DOHH2 (cell line): ENCODE measurements around the gene STK17A.
A peak's percentile ranks its signal among the peaks of the same experiment; 100 is the strongest.
"Not testable (repeated sequence)": the region's sequence is repeated elsewhere in the genome, so short reads cannot be mapped to it uniquely, and the experiment has no call there.

Source experiments
- H3F3A ChIP-seq: fragments of 200-600 bp; sonication (generic), shearing (Covaris generic); 2 replicates; pipeline ENCODE4 v1.6.0; 2016; ENCODE audit warnings: antibody characterized with exemption, mild to moderate bottlenecking; ENCODE audit not compliant: control insufficient read depth, insufficient read depth
- H3K27ac ChIP-seq: fragments of 200-600 bp; sonication (generic); 2 replicates; pipeline ENCODE4 v1.5.1; 2014; ENCODE audit warnings: low read depth, mild to moderate bottlenecking, low read length, moderate library complexity
- H3K27me3 ChIP-seq: fragments of 200-600 bp; sonication (generic); 2 replicates; pipeline ENCODE4 v1.6.1; 2014; ENCODE audit warnings: mild to moderate bottlenecking, low read length, mixed read lengths; ENCODE audit not compliant: control insufficient read depth
- H3K36me3 ChIP-seq: fragments of 200-600 bp; sonication (generic); 2 replicates; pipeline ENCODE4 v1.6.1; 2014; ENCODE audit warnings: mild to moderate bottlenecking, low read length, moderate library complexity, mixed read lengths; ENCODE audit not compliant: control insufficient read depth
- H3K4me1 ChIP-seq: fragments of 200-600 bp; sonication (generic); 2 replicates; pipeline ENCODE4 v1.6.1; 2014; ENCODE audit warnings: mild to moderate bottlenecking, low read length, mixed read lengths; ENCODE audit not compliant: control insufficient read depth
- H3K4me2 ChIP-seq: fragments of 200-600 bp; sonication (generic); 2 replicates; pipeline ENCODE4 v1.6.0; 2014; ENCODE audit warnings: mild to moderate bottlenecking, low read length, moderate library complexity
- H3K4me3 ChIP-seq: fragments of 200-600 bp; sonication (generic); 2 replicates; pipeline ENCODE4 v1.5.1; 2014; ENCODE audit warnings: mild to moderate bottlenecking, low read length, mixed read lengths
- H3K79me2 ChIP-seq: fragments of 200-600 bp; sonication (generic); 2 replicates; pipeline ENCODE4 v1.6.1; 2014; ENCODE audit warnings: mild to moderate bottlenecking, low read length, mixed read lengths; ENCODE audit not compliant: control insufficient read depth
- H3K9me2 ChIP-seq: fragments of 200-600 bp; sonication (generic); replicated peaks from 2 replicates; pipeline ENCODE4 v1.6.1; 2014; ENCODE audit warnings: mild to moderate bottlenecking, low read length, mixed read lengths; ENCODE audit not compliant: control insufficient read depth
- H3K9me3 ChIP-seq: fragments of 200-600 bp; sonication (generic); 2 replicates; pipeline ENCODE4 v1.6.1; 2014; ENCODE audit warnings: antibody characterized with exemption, low read length, mixed read lengths; ENCODE audit not compliant: control insufficient read depth, insufficient read depth
- H4K20me1 ChIP-seq: fragments of 200-600 bp; sonication (generic); 2 replicates; pipeline ENCODE4 v1.6.0; 2014; ENCODE audit warnings: low read depth, mild to moderate bottlenecking, antibody characterized with exemption, low read length, moderate library complexity; ENCODE audit not compliant: control insufficient read depth, insufficient read depth
- EZH2phosphoT487 ChIP-seq: fragments of 200-600 bp; sonication (generic); IDR thresholded peaks from 2 replicates; pipeline ENCODE4 v1.6.1; 2017; ENCODE audit warnings: borderline replicate concordance, mild to moderate bottlenecking, antibody characterized with exemption, low read length, moderate library complexity, mixed read lengths
- TF ChIP-seq, protein P1 (sequence below): fragments of 200-600 bp; sonication (generic); IDR thresholded peaks from one replicate; pipeline ENCODE4 v1.5.1; 2014; ENCODE audit warnings: antibody characterized with exemption, mild to moderate bottlenecking, low read depth, low read length; ENCODE audit not compliant: poor library complexity, severe bottlenecking

STK17A gene

DNA sequence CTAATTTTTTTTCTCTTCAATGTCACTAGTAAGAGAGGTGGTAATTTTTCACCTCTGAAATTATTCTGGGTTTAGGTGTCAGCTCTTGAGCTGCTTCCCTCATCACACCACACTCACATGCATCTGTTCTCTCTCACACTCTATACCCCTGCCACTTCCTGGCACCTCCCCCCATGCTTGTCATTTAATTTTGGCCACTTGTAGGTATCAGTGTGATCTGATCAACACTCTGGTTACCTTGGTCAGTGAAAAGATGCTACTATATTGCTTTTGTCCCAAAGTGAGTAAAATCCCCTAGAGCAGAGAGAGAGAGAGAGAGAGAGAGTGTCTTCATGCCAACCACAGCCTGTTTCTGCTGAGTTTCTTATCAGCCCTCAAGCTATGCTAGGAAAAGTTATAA is 42.5 kb downstream of the STK17A start:
- peaks cover 77% of the 10 kb centered on the region for H3K4me1 ChIP-seq
- TF ChIP-seq, protein P1, sequence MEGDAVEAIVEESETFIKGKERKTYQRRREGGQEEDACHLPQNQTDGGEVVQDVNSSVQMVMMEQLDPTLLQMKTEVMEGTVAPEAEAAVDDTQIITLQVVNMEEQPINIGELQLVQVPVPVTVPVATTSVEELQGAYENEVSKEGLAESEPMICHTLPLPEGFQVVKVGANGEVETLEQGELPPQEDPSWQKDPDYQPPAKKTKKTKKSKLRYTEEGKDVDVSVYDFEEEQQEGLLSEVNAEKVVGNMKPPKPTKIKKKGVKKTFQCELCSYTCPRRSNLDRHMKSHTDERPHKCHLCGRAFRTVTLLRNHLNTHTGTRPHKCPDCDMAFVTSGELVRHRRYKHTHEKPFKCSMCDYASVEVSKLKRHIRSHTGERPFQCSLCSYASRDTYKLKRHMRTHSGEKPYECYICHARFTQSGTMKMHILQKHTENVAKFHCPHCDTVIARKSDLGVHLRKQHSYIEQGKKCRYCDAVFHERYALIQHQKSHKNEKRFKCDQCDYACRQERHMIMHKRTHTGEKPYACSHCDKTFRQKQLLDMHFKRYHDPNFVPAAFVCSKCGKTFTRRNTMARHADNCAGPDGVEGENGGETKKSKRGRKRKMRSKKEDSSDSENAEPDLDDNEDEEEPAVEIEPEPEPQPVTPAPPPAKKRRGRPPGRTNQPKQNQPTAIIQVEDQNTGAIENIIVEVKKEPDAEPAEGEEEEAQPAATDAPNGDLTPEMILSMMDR: no peak
- TF ChIP-seq EZH2phosphoT487: no peak
- H4K20me1 ChIP-seq: no peaks in the 10 kb centered on the region
- H3K36me3 ChIP-seq: peaks cover 93% of the 10 kb centered on the region
- H3K9me3 ChIP-seq: no peaks in the 10 kb centered on the region
- H3K9me2 ChIP-seq: no peaks in the 10 kb centered on the region
- H3F3A ChIP-seq: peaks cover 34% of the 10 kb centered on the region
- peaks cover 92% of the 10 kb centered on the region for H3K79me2 ChIP-seq
- H3K4me3 ChIP-seq: peak overlapping the region; percentile 44
- peak overlapping the region; percentile 64 for H3K4me2 ChIP-seq
- H3K27ac ChIP-seq: peak overlapping the region; percentile 70
- no peaks in the 10 kb centered on the region for H3K27me3 ChIP-seq

DNA sequence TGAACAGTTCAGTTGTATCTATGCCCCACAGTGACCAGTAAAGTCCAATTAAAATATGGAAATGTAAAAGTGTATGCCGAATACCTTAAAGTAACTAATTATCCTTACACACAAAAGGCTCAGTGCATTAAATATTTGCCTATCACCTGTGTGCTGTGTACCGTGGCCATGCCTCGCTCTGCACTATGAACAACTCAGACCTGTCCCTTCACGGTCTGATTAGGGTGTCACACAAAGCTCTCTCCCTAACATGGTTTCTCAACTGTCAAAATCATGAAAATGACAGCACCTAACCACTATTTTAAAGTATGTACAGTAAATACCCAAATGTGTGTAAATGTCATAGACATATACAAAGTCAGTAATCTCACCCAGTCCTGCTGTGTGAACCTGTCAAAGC is 43.1 kb downstream of the STK17A start:
- H3K27ac ChIP-seq: peak overlapping the region; percentile 70
- H3K9me3 ChIP-seq: no peaks in the 10 kb centered on the region
- H3K4me2 ChIP-seq: peak overlapping the region; percentile 64
- peaks cover 34% of the 10 kb centered on the region for H3F3A ChIP-seq
- peaks cover 93% of the 10 kb centered on the region for H3K79me2 ChIP-seq
- H3K36me3 ChIP-seq: peaks cover 94% of the 10 kb centered on the region
- no peak for TF ChIP-seq EZH2phosphoT487
- TF ChIP-seq, protein P1: no peak
- peaks cover 72% of the 10 kb centered on the region for H3K4me1 ChIP-seq
- no peaks in the 10 kb centered on the region for H3K27me3 ChIP-seq
- H3K9me2 ChIP-seq: no peaks in the 10 kb centered on the region
- H4K20me1 ChIP-seq: no peaks in the 10 kb centered on the region
- peak overlapping the region; percentile 44 for H3K4me3 ChIP-seq

DNA sequence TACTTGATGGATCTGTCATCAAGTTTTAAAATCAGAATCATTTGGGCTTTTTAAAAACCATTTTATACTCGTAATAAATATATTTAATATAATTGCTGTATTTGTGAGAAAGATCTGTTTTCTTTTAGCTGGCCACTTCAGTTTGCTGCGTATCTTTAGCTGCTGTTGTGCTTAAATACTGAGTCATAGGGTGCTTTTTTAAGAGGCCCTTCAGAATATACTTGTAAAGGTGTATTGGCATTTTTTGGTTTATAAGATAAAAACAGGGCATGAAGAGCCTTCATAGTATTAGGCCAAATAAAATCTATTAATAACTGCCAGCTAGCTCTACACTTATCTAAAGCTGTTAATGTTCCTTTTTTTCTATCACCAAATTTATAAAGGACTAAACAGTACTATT is 43.8 kb downstream of the STK17A start:
- peaks cover 95% of the 10 kb centered on the region for H3K36me3 ChIP-seq

DNA sequence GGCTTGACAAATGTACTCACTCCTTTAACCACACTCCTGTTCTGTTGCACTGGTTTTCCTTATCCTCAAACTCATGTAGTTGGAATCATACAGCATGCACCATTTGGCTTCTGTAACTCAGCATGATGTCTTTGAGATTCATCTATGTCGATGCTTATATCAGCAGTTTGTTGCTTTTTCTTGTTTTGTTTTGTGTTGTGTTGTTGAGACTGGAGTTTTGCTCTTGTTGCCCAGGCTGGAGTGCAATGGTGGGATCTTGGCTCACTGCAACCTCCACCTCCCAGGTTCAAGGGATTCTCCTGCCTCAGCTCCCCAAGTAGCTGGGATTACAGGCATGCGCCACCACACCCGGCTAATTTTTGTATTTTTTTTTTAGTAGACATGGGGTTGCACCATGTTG is 44.9 kb downstream of the STK17A start:
- H3K4me2 ChIP-seq, H3K27me3 ChIP-seq, H3K9me2 ChIP-seq, H3K4me3 ChIP-seq, H3K9me3 ChIP-seq, H4K20me1 ChIP-seq, H3K27ac ChIP-seq: not testable (repeated sequence)
- peaks cover 88% of the 10 kb centered on the region for H3K79me2 ChIP-seq
- peaks cover 96% of the 10 kb centered on the region for H3K36me3 ChIP-seq
- H3K4me1 ChIP-seq: peaks cover 59% of the 10 kb centered on the region
- H3F3A ChIP-seq: peaks cover 34% of the 10 kb centered on the region

More for the DNA sequence above, 43.8 kb downstream of the STK17A start:
- peaks cover 90% of the 10 kb centered on the region for H3K79me2 ChIP-seq
- no peak overlapping the region for H3K4me2 ChIP-seq
- H3K9me2 ChIP-seq: no peaks in the 10 kb centered on the region
- H3K4me3 ChIP-seq: no peak overlapping the region
- H3K27ac ChIP-seq: peak overlapping the region; percentile 70
- H3K4me1 ChIP-seq: peaks cover 65% of the 10 kb centered on the region
- TF ChIP-seq EZH2phosphoT487: no peak
- TF ChIP-seq, protein P1: no peak
- peaks cover 34% of the 10 kb centered on the region for H3F3A ChIP-seq
- H3K27me3 ChIP-seq: no peaks in the 10 kb centered on the region
- no peaks in the 10 kb centered on the region for H4K20me1 ChIP-seq
- no peaks in the 10 kb centered on the region for H3K9me3 ChIP-seq
